HepG2 (cell line): ENCODE measurements around the gene ZFP36. TPM values are rescaled to one million over a fixed set of nuclear protein-coding genes. Genes with fewer than 3 reads are reported as not detected.
A peak's percentile ranks its signal among the peaks of the same experiment; 100 is the strongest.

ENCODE experiments used
- ATAC-seq: fragments of 200-7000 bp; cut with Tn5 transposase; 3 replicates; pipeline ENCODE4 v1.9.1; 2020; ENCODE audit warnings: mild to moderate bottlenecking, moderate library complexity
- BruUV-seq: library from RNA; stranded (reverse); fragments of 400-500 nt; replicated peaks from 2 replicates; lab custom pipeline; 2021; lab: Mats Ljungman, UMichigan
- CTCF ChIA-PET: fragments of 300-600 bp; formaldehyde crosslinking; extraction: SDS; loops from one replicate; lab custom pipeline; 2021; ENCODE audit warnings: low total read pairs, inconsistent platforms, low intra/inter-chr PET ratio; lab: Yijun Ruan, JAX
- POLR2A ChIA-PET: fragments of 350-600 bp; sonication (Branson Sonifier 250); formaldehyde crosslinking; loops from one replicate; lab custom pipeline; 2020; ENCODE audit warnings: antibody characterized with exemption, inconsistent platforms; lab: Yijun Ruan, JAX
- DNase-seq: peaks from one replicate; pipeline ENCODE4 v3.0.0-alpha.2; 2015; ENCODE audit warnings: low spot score
- FAIRE-seq: peaks from 3 replicates; lab custom pipeline; 2011; peaks lifted over from hg19 to GRCh38; lab: Jason Lieb, UNC
- H2AFZ ChIP-seq: one replicate; pipeline ENCODE4 v1.6.1; 2011; ENCODE audit warnings: low read length, inconsistent platforms
- H3K27ac ChIP-seq: fragments of 300-600 bp; 3 replicates; pipeline ENCODE4 v1.8.0; 2011; ENCODE audit warnings: mixed run types, mild to moderate bottlenecking, mixed read lengths, low read length, inconsistent platforms; ENCODE audit not compliant: insufficient read depth; ENCODE audit errors: extremely low read length
- H3K27me3 ChIP-seq, 2 experiments: fragments of 200-600 bp in 1 of 2; 2 replicates in 1 of 2; 3 replicates in 1 of 2; pipeline versions ENCODE4 v1.6.0 to v1.8.0; 2011; ENCODE audit warnings: low read length in 2 of 2, mild to moderate bottlenecking in 2 of 2, moderate library complexity in 2 of 2, inconsistent platforms in 1 of 2; ENCODE audit not compliant: insufficient read depth in 2 of 2, control insufficient read depth in 1 of 2
- H3K36me3 ChIP-seq, 2 experiments: fragments of 200-600 bp in 1 of 2; replicated peaks in 1 of 2; 2 replicates in 1 of 2; 3 replicates in 1 of 2; pipeline versions ENCODE4 v1.5.1 to v1.8.0; 2011; ENCODE audit warnings: low read length in 2 of 2, inconsistent platforms in 1 of 2; ENCODE audit not compliant: insufficient read depth in 2 of 2, control insufficient read depth in 1 of 2
- H3K4me1 ChIP-seq: 2 replicates; pipeline ENCODE4 v1.5.1; 2012; ENCODE audit warnings: low read length, inconsistent platforms; ENCODE audit not compliant: insufficient read depth
- H3K4me2 ChIP-seq: 2 replicates; pipeline ENCODE4 v1.6.0; 2011; ENCODE audit warnings: low read depth, low read length, inconsistent platforms
- H3K4me3 ChIP-seq, 3 experiments: fragments of 200-600 bp in 1 of 3; sonication (generic), shearing (Covaris generic) in 1 of 3; replicated peaks in 1 of 3; 2 replicates each; pipeline ENCODE4 v1.5.1; 2011 to 2016; ENCODE audit warnings: low read length in 3 of 3, inconsistent platforms in 2 of 3, low read depth in 2 of 3, mild to moderate bottlenecking in 2 of 3, control low read depth in 1 of 3, mixed read lengths in 1 of 3; ENCODE audit not compliant: insufficient read depth in 1 of 3
- H3K79me2 ChIP-seq: one replicate; pipeline ENCODE4 v1.6.1; 2011; ENCODE audit warnings: low read length, inconsistent platforms; ENCODE audit not compliant: insufficient read depth
- H3K9ac ChIP-seq: 2 replicates; pipeline ENCODE4 v1.6.0; 2011; ENCODE audit warnings: mild to moderate bottlenecking, low read depth, low read length, inconsistent platforms; ENCODE audit not compliant: insufficient read depth
- H3K9me3 ChIP-seq: 2 replicates; pipeline ENCODE4 v1.5.1; 2012; ENCODE audit warnings: mild to moderate bottlenecking, low read length
- H4K20me1 ChIP-seq: 2 replicates; pipeline ENCODE4 v1.6.0; 2011; ENCODE audit warnings: inconsistent platforms, mild to moderate bottlenecking, low read length, moderate library complexity; ENCODE audit not compliant: insufficient read depth
- BHLHE40 ChIP-seq: IDR thresholded peaks from 2 replicates; pipeline ENCODE4 v1.6.1; 2011; ENCODE audit warnings: low read length, improper control_type of control experiment
- NCOR1 ChIP-seq: fragments of 200-600 bp; sonication (generic); IDR thresholded peaks from 2 replicates; pipeline ENCODE4 v1.7.0; 2017; ENCODE audit warnings: antibody characterized with exemption, low read length, borderline replicate concordance
- REST ChIP-seq, 2 experiments: IDR thresholded peaks; 2 replicates each; pipeline ENCODE4 v1.6.1; 2011 to 2012; ENCODE audit warnings: low read length in 2 of 2, borderline replicate concordance in 1 of 2, low read depth in 1 of 2, mild to moderate bottlenecking in 1 of 2, moderate library complexity in 1 of 2
- ZNF121 ChIP-seq: sonication (generic); formaldehyde crosslinking; IDR thresholded peaks from 2 replicates; pipeline ENCODE4 v1.5.0; 2020; ENCODE audit warnings: mild to moderate bottlenecking, missing genetic modification reagents
- ZNF280B ChIP-seq: sonication (generic); formaldehyde crosslinking; IDR thresholded peaks from 2 replicates; pipeline ENCODE4 v1.5.0; 2020; ENCODE audit warnings: missing genetic modification reagents, mild to moderate bottlenecking, borderline replicate concordance
- ZNF468 ChIP-seq: sonication (generic); formaldehyde crosslinking; IDR thresholded peaks from 2 replicates; pipeline ENCODE4 v1.8.0; 2022; ENCODE audit warnings: mild to moderate bottlenecking, moderate library complexity, missing genetic modification reagents
- ZSCAN5A ChIP-seq: sonication (generic); formaldehyde crosslinking; IDR thresholded peaks from 2 replicates; pipeline ENCODE4 v1.8.0; 2022; ENCODE audit warnings: mild to moderate bottlenecking, missing genetic modification reagents, borderline replicate concordance
- WGBS: methylation state at CpG from one replicate; pipeline ENCODE4 v1.1.6; 2017; ENCODE audit warnings: low lambda C conversion rate; 5-methylcytosine and 5-hydroxymethylcytosine counted together
- in situ Hi-C: cut with HindIII; loops from 2 replicates; pipeline ENCODE4 v1.10.0; 2017; ENCODE audit warnings: low pct_unique_long_range_greater_than_20kb; ENCODE audit not compliant: extremely low pct_ligation_motif_present
- intact Hi-C: fragments of 100-400 bp; cut with micrococcal nuclease; formaldehyde crosslinking; loops from one replicate; pipeline ENCODE4 v1.10.0; 2022; ENCODE audit not compliant: unreplicated experiment
- polyA plus RNA-seq, 8 experiments: library from polyadenylated mRNA; depleted of rRNA in 3 of 8; stranded (reverse) in 7 of 8; unstranded in 1 of 8; fragments of >200 nt; fragmentation: Illumina TruSeq in 4 of 8; extraction: Trizol in 4 of 8; gene quantifications; 2 replicates each; pipeline versions ENCODE4 v1.2.1 to v1.2.3, GENCODE V29; 2011 to 2016; ENCODE audit warnings: low read depth in 4 of 8, missing spikeins in 1 of 8, mixed read lengths in 1 of 8; ENCODE audit not compliant: insufficient read depth in 1 of 8
- total RNA-seq, 5 experiments: library from RNA; depleted of rRNA; stranded (reverse); fragments of >200 nt; fragmentation: Illumina TruSeq; extraction: Trizol; gene quantifications; 2 replicates each; pipeline ENCODE4 v1.2.3, GENCODE V29; 2016; ENCODE audit warnings: low read depth in 1 of 5

ZFP36 gene
- total and polyA plus RNA-seq, 2 of the 13 experiments (the other 11 are each of a cell fraction or from before 2014, with no cell fraction given), result 1.4 to 1.7 TPM

- ATAC-seq, result no peak
- no peaks in the 10 kb centered on the region for H3K4me1 ChIP-seq
- intact Hi-C loops, result no loop called here
- peak; percentile 79 for TF ChIP-seq ZNF121
- no peak for TF ChIP-seq NCOR1
- TF ChIP-seq ZSCAN5A (CRISPR knock-in tag), result no peak
- no peak for TF ChIP-seq ZNF280B (CRISPR knock-in tag)
- TF ChIP-seq BHLHE40, result no peak
- TF ChIP-seq ZNF468 (CRISPR knock-in tag), result no peak
- no peak for TF ChIP-seq REST (IDR thresholded peaks at IDR 0.05; ENCODE audit: borderline replicate concordance in 1 of 2, low read depth in 1 of 2, low read length in 2 of 2)
- H3K27me3 ChIP-seq, result no peaks in the 10 kb centered on the region
- peaks cover 23 to 63% of the 10 kb centered on the region in 2 experiments for H3K36me3 ChIP-seq
- BruUV-seq, result no TSS peak
- POLR2A ChIA-PET, result no interaction called here
- H4K20me1 ChIP-seq, result no peaks in the 10 kb centered on the region
- H3K9me3 ChIP-seq, result no peaks in the 10 kb centered on the region
- H3K79me2 ChIP-seq, result no peaks in the 10 kb centered on the region
- no peak overlapping the region for H3K9ac ChIP-seq
- no peak for FAIRE-seq
- WGBS, result 74% methylated on average over 2 of the region's 2 CpGs
- in situ Hi-C loops, result no loop called here
- DNase-seq, result no peak
- no peak overlapping the region for H3K4me3 ChIP-seq
- no peak overlapping the region for H3K27ac ChIP-seq
- H3K4me2 ChIP-seq, result no peak overlapping the region
- CTCF ChIA-PET, result no interaction called here
- H2AFZ ChIP-seq, result no peak overlapping the region
Measured at GRCh38 chr19:39369200-39369599, 37.4 kb upstream of the ZFP36 start.
